HG02759 (cell line): Measurements from ENCODE around the gene MALL.
"Not testable (repeated sequence)": the region's sequence is repeated elsewhere in the genome, so short reads cannot be mapped to it uniquely, and the experiment has no call there.

Source experiments
- ATAC-seq: cut with Tn5 transposase; IDR thresholded peaks from one replicate; pipeline ENCODE4 v1.9.1; 2021; ENCODE audit warnings: mild to moderate bottlenecking, moderate library complexity; ENCODE audit not compliant: unreplicated experiment

The MALL gene

GRCh38 chr2:110115291-110116032 lies at the start of gene MALL:
MALL (minus strand) TSS chr2:110115822; CDS start chr2:110115792, 30 bp downstream.
- no peak for ATAC-seq

GRCh38 chr2:110157153-110157793 lies 41.7 kb upstream of the MALL start:
- ATAC-seq: peak; percentile 58

GRCh38 chr2:110154828-110155227 lies 39.2 kb upstream of the MALL start:
- not testable (repeated sequence) for ATAC-seq

- not testable (repeated sequence) for ATAC-seq
Observed at GRCh38 chr2:110154188-110154587, 38.6 kb upstream of the MALL start.

DNA sequence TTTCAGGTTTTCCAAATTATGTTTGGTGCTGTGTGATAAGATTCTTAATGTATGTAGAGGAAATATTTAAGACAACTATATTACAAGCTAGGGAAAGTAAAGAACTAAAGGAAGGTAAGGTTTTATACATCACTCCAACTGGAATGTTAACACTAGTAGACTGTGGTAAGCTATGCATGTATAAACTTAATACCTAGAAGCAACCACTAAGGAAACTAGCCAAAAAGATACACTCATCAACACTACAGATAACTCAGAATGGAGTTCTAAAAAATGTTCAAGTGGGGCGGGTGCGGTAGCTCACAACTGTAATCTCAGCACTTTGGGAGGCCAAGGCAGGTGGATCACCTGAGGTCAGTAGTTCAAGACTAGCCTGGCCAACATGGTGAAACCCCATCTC lies 37.8 kb upstream of the MALL start:
- no peak for ATAC-seq

DNA sequence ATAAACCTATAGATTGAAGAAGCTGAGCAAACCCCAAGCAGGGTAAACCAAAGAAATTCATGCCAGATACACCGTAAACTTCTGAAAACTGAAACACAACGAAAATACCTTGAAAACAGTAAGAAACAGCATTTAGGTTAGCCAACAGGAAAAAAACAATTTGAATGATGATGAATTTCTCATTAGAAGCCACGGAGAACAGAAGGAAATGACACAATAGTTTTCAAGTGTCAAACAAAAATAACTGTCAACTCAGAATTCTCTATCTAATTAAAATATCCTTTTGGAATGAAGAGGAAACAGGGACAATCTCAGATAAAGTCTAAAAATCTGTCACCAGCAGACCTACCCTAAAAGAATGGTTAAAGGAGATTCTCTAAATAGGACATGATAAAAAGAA lies 37.3 kb upstream of the MALL start:
- ATAC-seq: no peak

DNA sequence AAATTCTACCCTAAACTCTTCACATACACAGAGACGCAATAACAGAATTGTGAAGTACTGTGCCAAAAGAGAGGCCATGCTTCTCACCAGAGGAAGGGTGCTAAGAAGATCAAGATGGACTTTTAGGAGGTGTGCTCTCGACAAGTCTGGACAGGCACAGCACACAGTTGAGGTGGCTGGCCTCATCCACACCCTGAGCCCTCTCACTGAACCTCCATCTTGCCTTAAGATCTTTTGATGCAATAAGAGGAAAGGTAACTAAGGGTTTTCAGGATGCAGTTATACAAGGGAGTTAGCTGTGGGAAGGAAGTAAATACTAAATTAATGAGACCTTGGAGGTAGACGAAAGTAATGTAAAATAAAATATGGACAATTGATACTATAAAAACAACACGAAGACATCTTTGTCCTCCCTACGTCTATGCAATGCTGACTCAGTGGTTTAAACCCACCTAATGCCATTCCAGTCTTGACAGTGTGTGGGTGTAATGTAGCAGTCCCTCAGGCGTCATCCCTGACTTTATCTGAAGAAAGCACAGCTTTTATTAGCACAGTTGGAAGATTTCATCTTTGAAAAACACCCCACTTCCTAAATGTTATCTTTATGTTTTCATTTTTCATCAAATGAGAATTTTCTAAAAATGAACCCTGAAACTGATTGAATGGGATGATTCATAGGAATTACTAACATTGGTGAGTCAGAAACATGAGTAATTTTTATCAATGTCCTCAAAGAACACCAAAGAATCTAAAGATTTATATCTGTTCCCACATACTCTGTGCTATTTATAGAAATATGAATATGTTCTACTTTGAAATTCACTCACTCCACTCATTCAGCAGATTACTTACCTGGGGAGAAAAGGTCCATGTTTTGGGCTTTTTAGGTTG lies 34.0 kb upstream of the MALL start:
- no peak for ATAC-seq

DNA sequence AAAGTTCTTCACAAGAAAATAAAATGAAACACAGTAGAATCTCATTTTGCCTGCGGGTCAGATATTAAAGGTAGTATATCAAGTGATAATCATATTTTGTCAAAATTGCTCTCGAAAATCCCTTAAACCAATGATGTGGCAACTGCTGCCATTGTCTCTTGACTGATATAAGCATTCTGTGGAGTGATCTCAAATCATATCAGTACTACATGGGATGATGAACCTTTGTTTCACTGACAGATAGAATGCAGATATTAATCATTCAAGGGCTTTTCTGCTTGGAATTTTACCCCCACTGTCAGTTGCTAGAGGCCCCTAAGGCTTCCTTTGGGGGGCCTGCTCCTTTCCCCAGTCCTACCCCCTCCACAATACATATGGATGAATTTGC lies 31.3 kb upstream of the MALL start:
- no peak for ATAC-seq

DNA sequence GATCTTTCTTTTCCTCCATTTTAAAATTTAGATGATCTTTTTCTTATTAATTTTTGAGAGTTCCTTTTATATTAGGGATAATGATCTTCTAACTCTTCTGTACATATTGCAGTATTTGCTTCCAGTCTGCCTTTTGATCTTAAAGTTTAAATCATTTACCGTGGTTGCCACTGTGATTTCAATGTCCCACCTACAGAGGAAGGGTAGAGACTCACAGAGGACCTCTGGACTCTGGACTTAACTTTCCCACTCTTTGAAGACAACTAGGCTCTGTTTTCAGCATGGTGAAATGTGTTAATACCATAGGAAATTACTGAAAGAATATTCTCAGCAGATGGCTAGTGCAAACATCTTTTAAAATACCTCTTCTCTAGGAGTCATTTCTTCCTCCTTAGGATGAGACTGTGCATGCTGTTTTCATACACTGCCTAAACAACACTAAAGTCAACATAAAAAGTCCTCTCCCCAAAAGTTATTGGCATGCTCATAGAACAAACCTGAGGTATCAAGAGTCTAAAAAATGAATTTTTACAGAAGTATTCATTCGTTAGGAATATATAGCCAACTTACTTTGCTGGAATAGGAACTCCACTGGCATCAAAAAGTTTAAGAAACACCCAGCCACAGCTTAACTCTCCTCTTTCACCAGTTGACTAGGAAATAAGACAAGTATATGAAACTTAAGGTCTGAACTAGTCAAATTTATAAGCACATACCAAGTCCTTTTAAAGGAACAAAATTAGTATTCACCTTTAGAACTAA lies 30.7 kb upstream of the MALL start:
- no peak for ATAC-seq

DNA sequence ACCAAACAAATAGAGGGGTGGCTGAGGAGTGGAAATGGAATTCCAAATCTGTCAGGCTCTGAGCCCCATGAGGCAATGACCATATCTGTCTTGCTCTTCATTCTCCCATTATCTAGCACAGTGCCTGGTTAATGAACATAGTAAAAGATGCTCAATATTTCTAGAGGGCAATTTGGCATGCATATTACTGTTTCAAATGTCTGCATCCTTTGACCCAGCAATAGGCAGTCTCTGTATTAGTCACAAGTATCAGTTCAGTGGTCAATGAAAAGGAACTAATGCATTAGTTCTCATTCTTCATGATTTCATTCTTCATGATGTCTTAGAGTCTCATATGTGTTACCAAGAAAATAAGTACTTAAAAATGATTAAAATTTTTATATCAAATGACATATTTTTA lies 28.4 kb upstream of the MALL start:
- no peak for ATAC-seq

- no peak for ATAC-seq
Observed at GRCh38 chr2:110140401-110140800, 24.8 kb upstream of the MALL start.

- ATAC-seq: no peak
Observed at GRCh38 chr2:110134025-110134424, 18.4 kb upstream of the MALL start.

- ATAC-seq: no peak
Observed at GRCh38 chr2:110131166-110131565, 15.5 kb upstream of the MALL start.

DNA sequence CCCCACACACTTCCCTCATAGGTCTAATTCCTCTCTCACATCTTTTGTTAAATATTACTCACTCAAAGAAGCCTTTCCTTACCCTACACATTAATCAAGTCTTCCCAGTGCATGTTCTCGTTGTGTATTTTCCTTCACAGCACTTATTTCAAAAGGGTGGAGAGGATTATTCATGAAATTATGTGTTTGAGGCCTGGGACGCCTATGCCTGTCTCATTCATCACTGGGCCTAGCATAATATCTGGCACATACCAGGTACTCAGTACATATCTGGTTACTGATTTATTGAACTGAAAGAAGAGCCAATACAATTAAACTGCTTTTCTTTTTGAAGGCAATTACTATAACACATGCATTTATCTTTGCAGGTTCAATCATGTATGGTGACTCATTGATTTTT lies 15.1 kb upstream of the MALL start:
- no peak for ATAC-seq

DNA sequence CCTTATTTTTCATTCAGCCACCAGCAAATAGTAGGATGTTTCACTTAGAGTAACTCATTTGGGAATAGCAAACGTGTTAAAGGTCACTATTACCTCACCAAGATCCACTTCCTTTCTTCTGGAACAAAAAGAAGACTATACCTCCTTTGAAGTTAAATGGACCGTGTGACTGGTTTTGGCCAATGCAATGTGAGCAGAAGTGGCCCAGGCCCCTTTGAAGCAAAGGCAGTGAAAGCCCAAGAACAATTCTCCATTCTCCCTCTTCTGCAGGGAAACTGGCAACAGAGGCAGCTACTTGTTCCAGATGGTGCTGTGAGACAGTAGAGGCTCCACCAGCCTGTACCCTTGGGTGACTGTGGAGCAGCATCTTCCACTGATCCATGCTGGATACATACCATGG lies 11.3 kb upstream of the MALL start:
- no peak for ATAC-seq

GRCh38 chr2:110126086-110126773 lies 10.6 kb upstream of the MALL start:
- ATAC-seq: no peak

DNA sequence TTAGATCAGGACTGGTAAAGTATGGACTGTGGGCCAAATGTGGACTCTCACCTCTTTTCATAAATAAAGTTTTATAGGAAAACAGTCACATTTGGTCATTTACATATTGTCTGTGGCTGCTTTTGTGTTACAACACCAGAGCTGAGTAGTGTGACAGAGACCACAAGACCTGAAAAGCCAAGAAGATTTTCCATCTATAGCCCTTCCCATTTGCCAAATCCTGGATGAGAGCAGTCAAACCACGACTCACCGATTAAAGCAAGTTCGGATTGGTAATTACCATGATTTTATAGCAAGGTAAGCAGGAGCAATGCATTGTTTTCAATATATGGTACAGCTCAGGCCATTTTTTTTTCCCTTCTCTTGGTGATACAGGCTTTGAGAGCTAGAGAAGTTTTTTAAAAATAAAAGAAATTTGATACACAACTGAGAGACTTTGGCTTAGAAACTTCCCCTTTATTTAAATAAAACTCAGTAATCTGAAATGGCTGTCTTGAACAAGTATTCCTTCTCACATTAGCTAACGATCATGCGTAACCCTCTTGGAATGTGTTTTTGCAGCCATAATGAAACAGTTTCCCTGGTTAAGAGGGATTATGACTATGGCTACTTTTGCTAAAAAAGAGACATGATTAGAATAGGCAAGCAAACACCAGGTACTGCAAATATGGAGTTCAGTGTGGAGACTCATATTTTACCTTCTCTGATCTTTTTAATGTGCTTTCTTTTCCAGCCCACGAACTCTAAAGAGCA lies 9.5 kb upstream of the MALL start:
- ATAC-seq: no peak

GRCh38 chr2:110124038-110124825 lies 8.6 kb upstream of the MALL start:
- ATAC-seq: no peak

DNA sequence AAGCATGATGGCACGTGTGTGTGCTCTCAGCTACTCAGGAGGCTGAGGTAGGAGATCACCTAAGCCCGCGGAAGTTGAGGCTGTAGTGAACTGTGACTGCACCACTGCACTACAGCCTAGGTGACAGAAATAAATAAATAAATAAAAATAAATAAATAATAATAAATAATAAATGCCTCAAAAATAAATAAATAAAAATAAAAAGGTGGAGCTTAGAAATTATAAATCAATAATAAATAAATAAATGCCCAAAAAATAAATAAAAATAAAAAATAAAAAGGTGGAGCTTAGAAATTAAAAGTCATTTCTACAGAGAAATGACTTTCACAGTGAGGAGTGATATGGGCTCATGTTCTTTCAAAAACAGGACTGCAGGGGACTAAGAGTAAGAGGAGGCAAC lies 6.0 kb upstream of the MALL start:
- no peak for ATAC-seq
